GM23248 (cell line): ENCODE results near the gene PSMD6.

Source experiments
- EZH2 ChIP-seq: fragments of 200-600 bp; sonication (generic); IDR thresholded peaks from 2 replicates; pipeline ENCODE4 v1.6.1; 2018; ENCODE audit warnings: antibody characterized with exemption, mild to moderate bottlenecking; ENCODE audit not compliant: insufficient read depth, poor library complexity, severe bottlenecking
- EZH2phosphoT487 ChIP-seq: fragments of 200-600 bp; sonication (generic); IDR thresholded peaks from 2 replicates; pipeline ENCODE4 v1.6.1; 2018; ENCODE audit warnings: antibody characterized with exemption, moderate library complexity, mild to moderate bottlenecking, low read depth; ENCODE audit not compliant: insufficient read depth

- no peak for TF ChIP-seq EZH2
- TF ChIP-seq EZH2phosphoT487 = no peak
Observed at GRCh38 chr3:63969876-63970275, 53.4 kb downstream of the PSMD6 start.
